IPS-NIHi11 (cell line): ENCODE results near the gene GAB2.

Experiments
- DNase-seq: peaks from one replicate; pipeline ENCODE4 v3.0.0; 2012; ENCODE audit warnings: mixed read lengths, low spot score

Gene GAB2

DNA sequence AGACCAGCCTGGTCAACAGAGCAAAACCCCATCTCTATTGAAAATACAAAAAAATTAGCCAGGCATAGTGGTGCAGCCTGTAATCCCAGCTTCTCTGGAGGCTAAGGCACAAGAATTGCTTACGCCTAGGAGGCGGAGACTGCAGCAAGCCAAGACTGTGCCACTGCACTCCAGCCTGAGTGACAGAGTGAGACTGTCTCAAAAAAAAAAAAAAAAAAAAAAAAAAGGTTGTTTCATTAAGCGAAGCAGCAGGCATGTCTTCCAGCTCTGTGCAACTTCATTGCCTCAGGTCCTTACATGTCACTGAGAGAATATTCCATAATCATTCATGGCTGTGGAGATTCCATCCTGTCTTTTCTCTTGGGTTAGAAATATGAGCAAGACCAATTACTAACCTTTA, 16.9 kb downstream of the GAB2 start:
- no peak for DNase-seq

DNA sequence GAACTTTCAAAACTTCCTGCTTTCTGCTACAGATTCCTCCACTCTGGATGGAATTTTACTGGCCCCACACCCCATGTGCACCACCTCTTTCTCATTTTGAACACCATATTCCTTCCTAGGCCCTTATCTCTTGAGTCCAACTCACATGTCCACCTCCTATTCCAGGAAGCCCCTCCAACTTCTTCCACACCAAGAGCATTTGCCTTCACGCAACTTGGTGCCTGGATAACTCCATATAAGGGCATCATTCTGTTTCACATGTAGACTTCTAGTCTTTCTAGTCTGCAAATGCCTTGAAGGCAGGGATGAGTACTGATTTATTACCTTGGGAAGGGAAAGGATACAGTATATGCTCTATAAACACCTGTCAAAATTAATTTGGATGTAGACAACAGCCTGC, 17.5 kb downstream of the GAB2 start:
- no peak for DNase-seq

DNA sequence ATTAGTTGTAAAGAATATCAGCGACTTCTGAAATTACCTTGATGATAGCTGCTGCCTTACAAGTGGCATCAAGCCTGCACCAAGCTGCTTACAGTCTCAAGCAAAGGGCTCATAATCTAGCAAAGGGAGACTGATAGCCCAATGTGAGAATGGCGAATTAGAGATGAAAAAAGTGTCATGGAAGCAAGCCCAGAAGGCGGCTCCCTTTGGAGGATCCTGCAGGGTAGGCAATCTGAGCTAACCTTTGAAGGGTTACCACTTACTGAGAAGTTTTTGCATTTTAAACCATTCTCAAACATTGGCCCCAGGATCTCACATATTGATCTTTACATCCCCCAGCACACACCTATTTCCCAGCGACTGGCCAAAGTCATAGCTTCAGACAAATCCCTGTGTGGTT, 18.5 kb downstream of the GAB2 start:
- peak; percentile 39 for DNase-seq

- DNase-seq: no peak
Observed at GRCh38 chr11:78398715-78399114, 18.9 kb downstream of the GAB2 start.

DNA sequence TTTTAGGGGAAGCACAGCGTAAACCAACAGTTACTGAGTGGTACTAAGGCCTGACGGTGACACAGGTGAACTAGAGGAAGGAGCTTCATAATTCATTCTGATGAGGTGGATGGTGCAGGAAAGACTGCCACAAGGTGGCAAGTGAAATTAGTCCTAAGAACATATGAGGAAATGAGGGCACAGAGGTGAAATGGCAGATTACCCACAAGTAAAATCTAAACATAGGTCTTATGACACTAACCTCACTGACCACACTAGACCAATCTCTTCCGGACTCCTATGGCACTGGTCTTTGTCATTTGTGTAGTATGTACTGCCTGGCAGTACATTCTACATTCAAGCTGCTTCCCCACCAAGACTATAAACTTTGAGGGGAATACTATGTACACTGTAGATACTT, 20.2 kb downstream of the GAB2 start:
- DNase-seq: no peak

DNA sequence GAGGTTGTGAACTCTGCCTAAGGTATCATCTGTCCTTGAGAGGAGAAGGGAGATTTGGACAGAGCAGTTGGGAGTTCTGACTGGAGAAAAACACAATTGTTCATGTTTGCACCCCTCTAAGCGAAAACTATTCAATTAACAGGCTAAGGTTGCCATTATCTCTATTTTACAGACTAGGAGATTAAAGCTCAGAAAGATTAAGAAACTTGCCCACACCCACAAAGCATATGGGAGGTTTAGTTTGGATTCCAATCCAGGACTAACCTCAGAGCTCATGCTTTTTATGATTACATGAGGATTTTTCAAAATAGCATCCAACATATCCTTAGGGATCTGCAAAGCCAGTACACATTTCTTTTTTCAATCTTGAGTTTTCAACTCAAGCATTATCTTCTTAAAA, 22.0 kb downstream of the GAB2 start:
- no peak for DNase-seq

DNA sequence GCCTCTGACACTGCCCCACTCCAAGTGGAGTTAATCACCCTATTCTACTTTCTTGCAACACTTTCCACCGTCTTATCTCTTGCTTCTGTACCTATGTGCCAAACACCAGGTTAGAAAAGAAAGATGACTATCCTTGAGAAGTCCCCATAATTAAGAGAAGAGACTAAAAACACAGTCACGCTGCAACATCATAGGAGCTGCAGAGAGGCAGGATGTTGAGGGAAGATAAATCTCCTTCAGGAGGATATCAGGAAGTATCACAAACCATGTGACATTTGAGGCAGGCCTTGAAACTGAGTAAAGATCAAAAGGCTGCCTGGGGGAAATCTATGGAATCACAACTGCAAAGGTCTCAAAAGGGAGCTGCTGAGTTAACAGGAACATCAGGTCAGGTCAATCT, 24.8 kb downstream of the GAB2 start:
- DNase-seq: no peak

- DNase-seq: no peak
Observed at GRCh38 chr11:78391424-78391823, 26.2 kb downstream of the GAB2 start.

- DNase-seq: no peak
Observed at GRCh38 chr11:78390809-78391208, 26.8 kb downstream of the GAB2 start.

DNA sequence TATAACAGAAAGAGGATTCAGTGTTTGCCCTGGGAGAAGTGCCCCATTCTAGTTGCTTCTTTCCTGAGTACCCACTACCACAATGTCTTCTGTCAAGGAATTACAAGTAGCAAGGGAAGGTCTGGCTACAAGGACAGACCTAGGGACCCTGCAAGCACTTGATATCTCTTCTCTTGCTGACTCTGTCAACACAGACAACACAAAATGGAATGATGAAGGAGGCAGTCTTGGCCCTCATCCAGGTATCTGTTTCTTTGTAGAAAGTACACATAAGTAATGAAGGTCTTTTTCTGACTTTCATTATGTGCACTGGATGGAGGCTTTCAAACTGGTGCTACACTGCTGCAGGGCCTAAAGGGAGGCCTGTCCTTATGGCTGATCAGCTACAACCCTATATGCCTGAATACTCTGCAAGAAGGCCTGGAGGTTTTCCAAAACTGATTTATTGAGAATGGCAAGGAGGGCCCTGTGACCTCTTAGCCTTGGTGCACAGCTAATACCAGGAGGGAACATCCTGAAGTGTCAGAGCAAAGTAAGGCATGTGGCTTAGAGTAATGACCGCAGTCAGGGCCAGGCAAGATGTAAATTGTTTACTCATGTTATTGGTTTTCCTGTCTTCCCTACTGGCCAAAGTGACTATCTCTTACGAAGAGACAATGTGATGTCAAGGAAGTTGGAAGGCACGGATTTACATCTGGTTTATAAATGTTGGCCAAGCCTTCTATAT, 31.2 kb downstream of the GAB2 start:
- no peak for DNase-seq

- DNase-seq: no peak
Observed at GRCh38 chr11:78385205-78385604, 32.4 kb downstream of the GAB2 start.

DNA sequence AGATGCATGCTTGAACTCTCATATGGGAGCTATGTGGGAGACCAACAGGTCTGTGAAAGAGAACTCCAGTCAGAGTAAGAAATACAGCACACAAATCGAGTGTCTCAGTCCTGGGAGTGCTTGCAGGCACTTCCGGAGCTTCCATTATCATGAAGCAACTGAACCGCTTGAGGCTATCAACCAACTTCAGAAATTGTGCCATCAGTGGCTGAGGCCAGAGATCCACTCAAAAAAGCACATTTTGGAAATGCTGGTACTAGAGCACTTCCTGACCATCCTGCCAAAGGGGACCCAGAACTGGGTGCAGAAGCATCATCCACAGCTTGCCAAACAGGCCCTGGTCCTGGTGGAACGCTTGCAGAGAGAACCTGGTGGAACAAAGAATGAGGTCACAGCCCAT, 33.4 kb downstream of the GAB2 start:
- no peak for DNase-seq

- DNase-seq: no peak
Observed at GRCh38 chr11:78381865-78382264, 35.8 kb downstream of the GAB2 start.

- DNase-seq: no peak
Observed at GRCh38 chr11:78380615-78381051, 37.0 kb downstream of the GAB2 start.

DNA sequence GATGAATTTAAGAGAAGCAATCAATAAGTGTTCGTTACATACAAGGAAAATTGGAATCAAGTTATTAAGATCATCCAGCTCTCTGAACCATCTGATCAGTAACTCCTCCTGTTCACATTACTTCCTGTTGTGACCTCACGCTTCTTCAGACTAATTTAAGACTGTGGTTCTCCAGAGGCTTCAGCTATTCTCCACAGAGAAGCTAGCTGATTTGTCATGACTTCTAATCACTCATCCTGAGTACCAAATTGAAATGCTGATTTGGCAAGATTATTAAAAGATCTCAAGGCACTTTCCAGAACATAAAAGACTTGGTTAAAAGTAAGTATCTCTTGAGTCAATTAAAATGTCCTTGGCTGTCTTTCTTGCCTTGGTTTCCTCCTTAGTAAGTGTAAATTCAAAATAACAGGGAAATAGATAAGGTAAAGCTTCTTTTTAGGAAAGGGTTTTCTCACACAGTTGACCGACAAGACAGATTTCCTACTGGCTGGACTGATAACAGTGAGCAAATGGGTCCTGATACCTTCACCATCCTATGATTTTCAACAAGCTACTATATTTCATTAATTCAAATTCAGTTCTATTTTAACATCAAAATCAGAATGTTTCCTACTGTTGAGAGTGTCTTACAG, 38.5 kb downstream of the GAB2 start:
- no peak for DNase-seq

- no peak for DNase-seq
Observed at GRCh38 chr11:78377625-78378418, 39.8 kb downstream of the GAB2 start.

GRCh38 chr11:78376858-78377257, 40.8 kb downstream of the GAB2 start:
- no peak for DNase-seq

DNA sequence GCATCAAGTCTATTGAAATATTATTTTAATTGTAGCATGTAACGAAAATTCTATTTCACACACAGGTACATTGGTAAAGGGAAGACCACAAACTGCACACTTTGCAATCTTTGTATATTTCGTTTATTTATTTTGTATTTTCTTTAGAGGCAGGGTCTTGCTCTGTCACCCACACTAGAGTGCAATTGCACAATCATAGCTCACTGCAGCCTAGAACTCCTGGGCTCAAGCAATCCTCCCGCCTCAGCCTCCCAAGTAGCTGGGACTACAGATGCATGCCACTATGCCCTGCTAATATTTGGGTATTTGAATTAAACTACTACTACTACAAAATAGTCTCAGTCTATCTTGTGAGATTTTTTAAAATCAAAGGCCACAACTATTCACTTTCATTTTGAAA, 42.7 kb downstream of the GAB2 start:
- DNase-seq: no peak

DNA sequence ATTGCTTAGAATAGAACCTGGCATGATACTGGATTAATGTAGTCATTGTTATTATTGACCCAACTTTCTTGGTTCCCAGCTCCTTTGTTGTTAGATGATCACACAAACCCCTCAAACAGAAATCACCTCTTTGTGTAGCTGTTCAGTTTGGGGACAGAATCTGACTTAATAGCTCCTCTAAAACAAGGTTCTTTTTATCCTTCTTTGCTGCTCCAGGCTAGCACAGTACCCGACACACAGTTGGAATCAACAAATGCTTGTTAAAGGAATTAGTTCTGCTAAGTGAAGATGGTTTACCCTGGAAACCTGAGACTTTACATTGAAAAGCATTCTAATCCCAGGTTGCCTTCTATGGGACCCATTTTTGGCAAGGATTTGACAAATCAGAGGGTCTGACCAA, 43.9 kb downstream of the GAB2 start:
- no peak for DNase-seq

DNA sequence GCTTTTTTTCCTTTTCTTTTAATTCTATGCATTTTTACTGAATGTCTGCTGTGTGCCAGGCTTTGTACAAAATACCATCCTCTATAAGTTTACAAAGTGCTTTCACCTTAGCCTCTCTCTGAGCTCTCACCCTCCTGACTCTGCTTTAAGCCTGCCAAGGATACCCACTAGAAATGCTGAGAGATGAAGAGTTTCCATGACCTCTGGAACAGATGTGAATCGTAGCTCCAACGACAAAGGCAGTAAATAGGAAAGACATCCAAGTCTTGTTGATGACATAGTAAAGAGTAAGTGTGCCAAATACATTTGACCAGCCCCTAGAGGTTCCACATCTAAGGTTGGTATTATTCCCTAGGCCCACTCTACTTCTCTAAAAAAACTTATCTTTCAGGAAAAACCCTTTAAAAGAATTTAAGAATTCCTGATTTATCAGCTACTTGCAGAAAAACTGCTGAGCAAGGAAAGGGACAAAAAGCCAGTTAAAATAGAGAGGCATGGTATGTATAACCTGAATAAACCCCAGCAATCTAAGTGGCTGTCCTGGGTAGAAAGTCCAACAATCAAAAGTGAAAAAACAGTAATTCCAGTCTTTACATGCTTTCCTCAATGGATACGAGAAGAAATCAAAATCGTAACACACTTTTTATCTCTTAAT, 45.4 kb downstream of the GAB2 start:
- no peak for DNase-seq

DNA sequence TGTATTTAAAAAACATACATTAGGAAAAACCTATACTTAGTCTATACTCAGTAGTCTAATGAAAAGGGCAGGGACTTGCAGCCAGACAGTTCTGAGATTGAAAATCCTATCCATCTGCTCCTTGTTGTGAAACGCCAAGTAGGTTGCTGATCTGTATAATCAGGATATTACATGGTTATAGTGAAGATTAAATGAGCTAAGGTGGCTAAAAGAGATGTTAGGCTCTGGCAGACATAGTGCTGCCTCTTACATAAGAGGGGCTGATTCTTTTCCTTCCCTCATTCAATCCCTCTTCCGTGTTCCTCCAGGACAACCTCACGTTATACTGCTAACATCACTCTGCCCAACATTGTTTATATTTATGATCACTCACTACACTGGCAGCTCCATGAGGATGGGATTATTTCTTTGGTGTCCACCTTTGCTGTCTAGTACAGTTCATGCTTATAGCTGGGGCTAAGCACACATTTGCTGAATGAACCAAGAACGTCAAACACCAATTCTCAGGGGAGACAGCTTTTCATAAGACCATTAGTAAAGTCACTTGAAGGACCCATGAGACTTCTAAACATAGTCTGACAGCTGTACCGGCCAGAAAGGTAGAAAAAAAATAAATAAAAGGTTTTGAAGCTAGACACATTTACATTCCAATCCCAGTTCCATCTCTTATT, 46.3 kb downstream of the GAB2 start:
- no peak for DNase-seq
